Measurements from ENCODE around the gene TTC21A.
A peak's percentile ranks its signal among the peaks of the same experiment; 100 is the strongest.
"Not testable (repeated sequence)": the region's sequence is repeated elsewhere in the genome, so short reads cannot be mapped to it uniquely, and the experiment has no call there.

Gene TTC21A, protein sequence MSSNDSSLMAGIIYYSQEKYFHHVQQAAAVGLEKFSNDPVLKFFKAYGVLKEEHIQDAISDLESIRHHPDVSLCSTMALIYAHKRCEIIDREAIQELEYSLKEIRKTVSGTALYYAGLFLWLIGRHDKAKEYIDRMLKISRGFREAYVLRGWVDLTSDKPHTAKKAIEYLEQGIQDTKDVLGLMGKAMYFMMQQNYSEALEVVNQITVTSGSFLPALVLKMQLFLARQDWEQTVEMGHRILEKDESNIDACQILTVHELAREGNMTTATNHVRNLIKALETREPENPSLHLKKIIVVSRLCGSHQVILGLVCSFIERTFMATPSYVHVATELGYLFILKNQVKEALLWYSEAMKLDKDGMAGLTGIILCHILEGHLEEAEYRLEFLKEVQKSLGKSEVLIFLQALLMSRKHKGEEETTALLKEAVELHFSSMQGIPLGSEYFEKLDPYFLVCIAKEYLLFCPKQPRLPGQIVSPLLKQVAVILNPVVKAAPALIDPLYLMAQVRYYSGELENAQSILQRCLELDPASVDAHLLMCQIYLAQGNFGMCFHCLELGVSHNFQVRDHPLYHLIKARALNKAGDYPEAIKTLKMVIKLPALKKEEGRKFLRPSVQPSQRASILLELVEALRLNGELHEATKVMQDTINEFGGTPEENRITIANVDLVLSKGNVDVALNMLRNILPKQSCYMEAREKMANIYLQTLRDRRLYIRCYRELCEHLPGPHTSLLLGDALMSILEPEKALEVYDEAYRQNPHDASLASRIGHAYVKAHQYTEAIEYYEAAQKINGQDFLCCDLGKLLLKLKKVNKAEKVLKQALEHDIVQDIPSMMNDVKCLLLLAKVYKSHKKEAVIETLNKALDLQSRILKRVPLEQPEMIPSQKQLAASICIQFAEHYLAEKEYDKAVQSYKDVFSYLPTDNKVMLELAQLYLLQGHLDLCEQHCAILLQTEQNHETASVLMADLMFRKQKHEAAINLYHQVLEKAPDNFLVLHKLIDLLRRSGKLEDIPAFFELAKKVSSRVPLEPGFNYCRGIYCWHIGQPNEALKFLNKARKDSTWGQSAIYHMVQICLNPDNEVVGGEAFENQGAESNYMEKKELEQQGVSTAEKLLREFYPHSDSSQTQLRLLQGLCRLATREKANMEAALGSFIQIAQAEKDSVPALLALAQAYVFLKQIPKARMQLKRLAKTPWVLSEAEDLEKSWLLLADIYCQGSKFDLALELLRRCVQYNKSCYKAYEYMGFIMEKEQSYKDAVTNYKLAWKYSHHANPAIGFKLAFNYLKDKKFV (N-terminal part only)

GRCh38 chr3:39107388-39108199 lies at the start of gene TTC21A, which contains the start of gene GORASP1:
Gene TTC21A (plus strand): TSS chr3:39107680. CDS start chr3:39107838, 158 bp downstream.
Gene GORASP1 (minus strand): TSS chr3:39107627. CDS start chr3:39107541, 86 bp downstream.
- in situ Hi-C loops (cut with MboI; ENCODE audit: low pct_unique_long_range_greater_than_20kb, low sequenced_read_pairs, unreplicated experiment): no loop called here
- DNase-seq (ENCODE audit: low spot score): peak; percentile 90

GRCh38 chr3:39061228-39061627 lies 46.3 kb upstream of the TTC21A start:
- in situ Hi-C loops (cut with MboI; ENCODE audit: low pct_unique_long_range_greater_than_20kb, low sequenced_read_pairs, unreplicated experiment): not testable (repeated sequence)

More at GRCh38 chr3:39107388-39108199, at the start of gene TTC21A, which contains the start of gene GORASP1:
- no peak for TF ChIP-seq CTCF (IDR thresholded peaks at IDR 0.05; ENCODE audit: extremely low read depth, insufficient read depth, missing control alignments)

GRCh38 chr3:39062180-39062579 lies 45.3 kb upstream of the TTC21A start:
- in situ Hi-C loops (cut with MboI; ENCODE audit: low pct_unique_long_range_greater_than_20kb, low sequenced_read_pairs, unreplicated experiment): no loop called here
- no peak for DNase-seq (ENCODE audit: low spot score)
- no peak for TF ChIP-seq CTCF (IDR thresholded peaks at IDR 0.05; ENCODE audit: extremely low read depth, insufficient read depth, missing control alignments)

More at GRCh38 chr3:39061228-39061627, 46.3 kb upstream of the TTC21A start:
- DNase-seq (ENCODE audit: low spot score): not testable (repeated sequence)

GRCh38 chr3:39063143-39063542 lies 44.3 kb upstream of the TTC21A start:
- no peak for DNase-seq (ENCODE audit: low spot score)
- TF ChIP-seq CTCF (IDR thresholded peaks at IDR 0.05; ENCODE audit: extremely low read depth, insufficient read depth, missing control alignments): no peak
- in situ Hi-C loops (cut with MboI; ENCODE audit: low pct_unique_long_range_greater_than_20kb, low sequenced_read_pairs, unreplicated experiment): no loop called here

DNA sequence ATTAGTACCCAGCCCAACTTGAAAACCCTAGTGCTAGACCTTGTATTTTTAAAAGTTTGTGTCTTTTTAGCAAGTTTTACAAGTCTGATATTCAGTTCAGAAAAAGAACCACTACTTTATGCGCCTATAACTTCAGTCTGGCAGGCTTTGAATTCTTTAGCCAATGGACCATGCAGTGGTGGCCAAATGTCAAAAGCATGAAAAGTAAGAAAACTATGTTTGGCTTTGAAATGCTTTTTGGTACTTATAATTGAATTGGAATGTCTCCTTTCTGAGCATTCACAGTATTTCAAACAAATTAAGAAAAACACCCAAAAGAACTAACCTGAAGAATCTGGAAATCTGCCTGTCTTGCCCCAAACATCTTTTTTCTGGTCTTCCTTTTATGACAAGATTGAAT lies 42.8 kb upstream of the TTC21A start:
- TF ChIP-seq CTCF (IDR thresholded peaks at IDR 0.05; ENCODE audit: extremely low read depth, insufficient read depth, missing control alignments): no peak
- DNase-seq (ENCODE audit: low spot score): no peak
- in situ Hi-C loops (cut with MboI; ENCODE audit: low pct_unique_long_range_greater_than_20kb, low sequenced_read_pairs, unreplicated experiment): no loop called here

- peak; percentile 56 for DNase-seq (ENCODE audit: low spot score)
- in situ Hi-C loops (cut with MboI; ENCODE audit: low pct_unique_long_range_greater_than_20kb, low sequenced_read_pairs, unreplicated experiment): no loop called here
- TF ChIP-seq CTCF (IDR thresholded peaks at IDR 0.05; ENCODE audit: extremely low read depth, insufficient read depth, missing control alignments): peak; percentile 60
These were observed 42.3 kb upstream of the TTC21A start for GRCh38 chr3:39065197-39065596.

All from GM13977 (cell line).